ENCODE data around the gene EBF4.
A peak's percentile ranks its signal among the peaks of the same experiment; 100 is the strongest.

The EBF4 gene

DNA sequence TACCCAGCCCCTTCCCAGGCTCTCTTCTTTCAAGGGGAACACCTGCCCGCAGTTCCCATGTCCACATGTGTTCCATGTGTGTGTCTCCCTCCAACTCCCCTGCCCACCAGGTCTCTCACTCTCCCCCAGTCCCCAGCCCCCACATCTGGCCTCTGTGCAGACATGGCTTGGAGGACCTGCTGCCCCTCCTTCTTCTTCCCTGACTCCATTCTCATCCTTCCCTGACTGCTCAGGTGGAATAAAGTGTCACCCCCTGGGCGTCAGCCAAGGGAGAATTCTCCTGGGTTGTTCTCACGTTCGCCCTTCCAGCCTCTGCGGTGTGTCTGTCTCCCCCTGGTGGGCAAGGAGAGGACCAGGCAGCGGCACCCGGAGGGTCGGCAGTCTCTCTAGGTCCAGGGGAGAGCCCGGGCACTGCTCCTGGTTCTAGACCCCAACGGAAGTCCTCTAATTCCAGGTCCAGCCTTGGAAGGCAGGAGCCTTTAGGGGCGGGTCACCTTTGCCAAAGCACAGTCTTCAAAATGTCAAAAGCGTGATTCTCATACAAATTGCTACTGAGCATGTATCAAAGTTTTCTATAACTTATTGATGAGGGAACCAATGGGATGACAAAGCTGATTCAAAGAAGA lies 50.5 kb downstream of the EBF4 start:
- TF ChIP-seq, protein P1, sequence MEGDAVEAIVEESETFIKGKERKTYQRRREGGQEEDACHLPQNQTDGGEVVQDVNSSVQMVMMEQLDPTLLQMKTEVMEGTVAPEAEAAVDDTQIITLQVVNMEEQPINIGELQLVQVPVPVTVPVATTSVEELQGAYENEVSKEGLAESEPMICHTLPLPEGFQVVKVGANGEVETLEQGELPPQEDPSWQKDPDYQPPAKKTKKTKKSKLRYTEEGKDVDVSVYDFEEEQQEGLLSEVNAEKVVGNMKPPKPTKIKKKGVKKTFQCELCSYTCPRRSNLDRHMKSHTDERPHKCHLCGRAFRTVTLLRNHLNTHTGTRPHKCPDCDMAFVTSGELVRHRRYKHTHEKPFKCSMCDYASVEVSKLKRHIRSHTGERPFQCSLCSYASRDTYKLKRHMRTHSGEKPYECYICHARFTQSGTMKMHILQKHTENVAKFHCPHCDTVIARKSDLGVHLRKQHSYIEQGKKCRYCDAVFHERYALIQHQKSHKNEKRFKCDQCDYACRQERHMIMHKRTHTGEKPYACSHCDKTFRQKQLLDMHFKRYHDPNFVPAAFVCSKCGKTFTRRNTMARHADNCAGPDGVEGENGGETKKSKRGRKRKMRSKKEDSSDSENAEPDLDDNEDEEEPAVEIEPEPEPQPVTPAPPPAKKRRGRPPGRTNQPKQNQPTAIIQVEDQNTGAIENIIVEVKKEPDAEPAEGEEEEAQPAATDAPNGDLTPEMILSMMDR (IDR thresholded peaks at IDR 0.05): peak; percentile 35
- H3K27ac ChIP-seq: no peak overlapping the region
- no peaks in the 10 kb centered on the region for H3K36me3 ChIP-seq
- H3K4me3 ChIP-seq (ENCODE audit: low read depth in 1 of 2, low read length in 1 of 2): no peak overlapping the region
- H3K27me3 ChIP-seq: peaks cover 81% of the 10 kb centered on the region
- H3K4me1 ChIP-seq (ENCODE audit: control insufficient read depth in 1 of 2, insufficient read depth in 1 of 2, low read depth in 1 of 2, low read length in 1 of 2): no peaks in the 10 kb centered on the region
- H3K9me3 ChIP-seq: no peaks in the 10 kb centered on the region

DNA sequence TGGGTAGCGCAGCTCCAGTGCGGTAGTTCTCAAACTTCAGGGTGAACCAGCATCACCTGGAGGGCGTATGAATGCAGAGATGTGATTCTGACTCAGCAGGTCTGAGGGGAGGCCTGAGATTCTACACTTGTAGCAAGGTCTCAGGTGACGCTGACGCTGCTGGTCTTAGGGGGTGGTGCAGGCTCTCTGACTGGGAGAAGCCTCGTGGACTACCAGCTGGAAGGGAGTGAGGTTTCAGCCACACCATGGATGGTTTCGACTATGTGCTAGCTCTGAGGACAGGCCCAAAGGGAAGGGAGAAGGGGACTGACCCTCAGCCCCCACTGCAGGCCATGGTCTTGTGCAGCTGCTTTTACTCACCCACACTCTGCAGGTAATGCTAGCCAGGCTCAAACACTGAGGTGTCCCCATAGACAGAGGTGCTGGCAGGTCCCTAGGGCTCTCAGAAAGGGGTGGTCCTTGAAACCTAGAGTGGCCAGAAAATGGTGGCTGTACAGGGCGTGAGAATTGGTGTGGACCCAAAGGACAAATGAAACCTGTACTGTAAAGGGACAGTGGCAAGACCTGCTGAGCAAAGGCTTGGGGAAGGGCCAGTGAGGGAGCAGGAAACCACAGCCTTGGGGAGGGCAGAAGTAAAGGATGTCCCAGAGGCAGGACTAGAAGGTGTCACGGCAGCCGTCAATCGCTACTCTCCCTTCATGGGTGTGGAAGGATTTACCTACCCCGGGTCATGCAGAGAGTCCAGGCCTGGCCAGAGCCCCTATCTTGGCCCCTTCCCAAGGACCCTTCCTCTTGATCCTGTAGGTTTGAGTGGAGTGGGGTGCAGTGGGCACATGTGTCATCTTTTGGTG lies 52.7 kb downstream of the EBF4 start:
- peaks cover 98% of the 10 kb centered on the region for H3K27me3 ChIP-seq
- H3K4me1 ChIP-seq (ENCODE audit: control insufficient read depth in 1 of 2, insufficient read depth in 1 of 2, low read depth in 1 of 2, low read length in 1 of 2): peaks cover 0 to under 1% of the 10 kb centered on the region in 2 experiments
- H3K36me3 ChIP-seq: no peaks in the 10 kb centered on the region
- TF ChIP-seq, protein P1 (IDR thresholded peaks at IDR 0.05): no peak
- no peak overlapping the region for H3K4me3 ChIP-seq (ENCODE audit: low read depth in 1 of 2, low read length in 1 of 2)
- H3K27ac ChIP-seq: no peak overlapping the region
- H3K9me3 ChIP-seq: no peaks in the 10 kb centered on the region

DNA sequence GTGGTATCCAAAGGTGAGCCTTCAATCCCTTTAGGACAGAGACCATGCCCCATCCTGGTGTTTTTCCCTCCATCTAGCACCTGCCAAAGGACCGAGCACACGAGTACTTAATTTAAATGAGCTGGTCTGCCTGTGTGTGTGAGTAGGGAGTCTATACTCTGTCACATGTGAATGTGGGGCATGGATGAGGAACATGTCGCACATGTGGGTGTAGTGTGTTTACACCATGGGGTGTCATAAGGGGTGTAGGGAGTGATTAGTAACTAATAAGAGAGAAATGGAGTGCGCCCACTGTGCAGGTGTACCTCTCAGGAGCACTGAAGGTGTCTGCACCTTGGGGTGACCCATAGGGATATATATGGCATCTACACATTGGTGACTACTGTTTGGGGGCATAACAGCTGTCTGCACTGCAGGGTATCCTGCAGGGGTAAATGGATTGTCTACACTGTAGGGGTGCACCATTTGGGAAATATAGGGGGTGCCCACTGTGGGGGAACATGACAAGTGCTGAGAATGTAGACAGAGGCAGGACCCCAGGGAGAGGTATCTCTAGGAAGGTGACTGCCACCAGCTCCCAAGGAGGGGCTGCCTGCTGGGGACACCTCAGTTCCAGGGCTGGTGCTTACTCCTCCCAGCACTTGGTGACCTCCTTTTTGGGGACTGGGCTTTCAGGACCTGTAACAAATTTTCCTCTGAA lies 53.5 kb downstream of the EBF4 start:
- peaks cover 98% of the 10 kb centered on the region for H3K27me3 ChIP-seq

DNA sequence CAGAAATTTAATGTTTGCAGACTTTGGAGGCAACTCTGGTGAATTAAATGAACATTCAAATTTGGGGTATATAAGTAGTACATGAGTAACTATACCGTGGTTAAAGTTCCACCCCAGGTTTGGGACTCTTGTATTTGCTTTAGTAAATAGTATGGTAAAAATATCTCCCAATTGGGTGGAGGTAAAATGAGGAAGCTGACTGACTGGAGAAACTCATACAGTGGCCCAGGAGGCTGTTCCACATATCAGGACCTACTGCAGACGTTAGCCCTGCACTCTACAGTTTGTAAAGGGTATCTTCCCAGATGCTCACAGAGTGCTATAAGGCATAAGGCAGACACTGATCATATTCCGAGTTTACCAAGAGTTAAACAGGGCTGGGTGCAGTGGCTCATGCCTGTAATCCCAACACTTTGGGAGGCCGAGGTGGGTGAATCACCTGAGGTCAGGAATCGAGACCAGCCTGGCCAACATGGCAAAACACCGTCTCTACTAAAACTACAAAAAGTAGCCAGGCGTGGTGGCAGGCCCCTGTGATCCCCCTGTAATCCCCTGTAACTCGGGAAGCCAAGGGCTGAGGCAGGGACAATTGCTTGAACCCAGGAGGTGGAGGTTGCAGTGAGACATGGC lies 54.2 kb downstream of the EBF4 start:
- no peaks in the 10 kb centered on the region for H3K36me3 ChIP-seq
- TF ChIP-seq, protein P1 (IDR thresholded peaks at IDR 0.05): no peak
- peaks cover 11 to 16% of the 10 kb centered on the region in 2 experiments for H3K4me1 ChIP-seq (ENCODE audit: control insufficient read depth in 1 of 2, insufficient read depth in 1 of 2, low read depth in 1 of 2, low read length in 1 of 2)
- H3K4me3 ChIP-seq (ENCODE audit: low read depth in 1 of 2, low read length in 1 of 2): no peak overlapping the region
- H3K27ac ChIP-seq: no peak overlapping the region
- no peaks in the 10 kb centered on the region for H3K9me3 ChIP-seq
- peaks cover 98% of the 10 kb centered on the region for H3K27me3 ChIP-seq

More for the DNA sequence above, 53.5 kb downstream of the EBF4 start:
- Histone ChIP-seq H3K4me1 (ENCODE audit: control insufficient read depth in 1 of 2, insufficient read depth in 1 of 2, low read depth in 1 of 2, low read length in 1 of 2) (peaks cover 6 to 9% of the 10 kb centered on the region in 2 experiments), H3K36me3 (no peaks in the 10 kb centered on the region), H3K4me3 (ENCODE audit: low read depth in 1 of 2, low read length in 1 of 2) (no peak overlapping the region), H3K9me3 (no peaks in the 10 kb centered on the region), H3K27ac (no peak overlapping the region)
- TF ChIP-seq, protein P1 (IDR thresholded peaks at IDR 0.05): no peak

DNA sequence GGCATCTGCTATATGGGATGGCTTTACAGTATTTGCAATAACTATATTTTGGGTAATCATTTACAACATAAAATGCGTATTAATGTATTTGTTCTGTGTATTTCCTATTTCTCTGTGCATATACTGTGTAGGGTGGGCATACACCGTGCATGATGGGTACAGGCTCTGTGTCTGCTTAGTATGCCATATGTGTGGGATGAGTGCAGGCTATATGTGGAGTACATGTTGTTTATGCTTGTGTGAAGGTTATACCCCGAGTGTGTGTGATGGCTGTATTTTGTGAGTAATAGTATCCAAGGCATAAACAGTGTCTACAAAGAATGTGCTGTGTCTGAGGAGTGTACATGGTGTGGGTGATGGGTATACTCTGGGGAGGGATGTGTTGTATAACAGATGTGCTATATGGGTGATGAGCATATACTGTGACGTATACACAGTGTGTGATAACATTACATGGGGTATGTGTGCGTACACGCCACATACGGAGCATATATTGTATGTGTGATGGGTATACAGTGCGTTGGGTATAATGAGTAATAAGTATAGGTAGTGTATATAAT lies 55.2 kb downstream of the EBF4 start:
- Histone ChIP-seq H3K9me3 (no peaks in the 10 kb centered on the region), H3K27me3 (peaks cover 98% of the 10 kb centered on the region), H3K27ac (no peak overlapping the region), H3K4me1 (ENCODE audit: control insufficient read depth in 1 of 2, insufficient read depth in 1 of 2, low read depth in 1 of 2, low read length in 1 of 2) (peaks cover 16 to 25% of the 10 kb centered on the region in 2 experiments), H3K4me3 (ENCODE audit: low read depth in 1 of 2, low read length in 1 of 2) (no peak overlapping the region), H3K36me3 (no peaks in the 10 kb centered on the region)
- TF ChIP-seq, protein P1 (IDR thresholded peaks at IDR 0.05): no peak
